Urinary bladder (tissue), 4 donors: ENCODE measurements around the gene CCDC28B. TPM values are rescaled to one million over a fixed set of nuclear protein-coding genes. Genes with fewer than 3 reads are reported as not detected.

Experiments used
- DNase-seq: peaks from one replicate; pipeline ENCODE4 v3.0.0-alpha.2; 2015; ENCODE audit errors: extremely low spot score
- H3K27ac ChIP-seq: one replicate; pipeline ENCODE4 v1.5.1; 2013; ENCODE audit warnings: low read depth, mild to moderate bottlenecking, moderate library complexity
- H3K36me3 ChIP-seq: one replicate; pipeline ENCODE4 v1.6.1; 2013; ENCODE audit warnings: mild to moderate bottlenecking, moderate library complexity; ENCODE audit not compliant: insufficient read depth
- H3K4me1 ChIP-seq: one replicate; pipeline ENCODE4 v1.6.1; 2013; ENCODE audit warnings: mild to moderate bottlenecking, moderate library complexity; ENCODE audit not compliant: insufficient read depth
- H3K4me3 ChIP-seq: one replicate; pipeline ENCODE4 v1.5.1; 2013; ENCODE audit warnings: low read depth, low read length
- WGBS: extraction: QIAGEN DNeasy Blood & Tissue Kit; methylation state at CpG from one replicate; pipeline ENCODE4 v1.1.7; 2013; 5-methylcytosine and 5-hydroxymethylcytosine counted together
- polyA plus RNA-seq: library from polyadenylated mRNA; stranded (reverse); fragments of 200-250 nt; gene quantifications from one replicate; pipeline ENCODE4 v1.2.3, GENCODE V29; 2013
- total RNA-seq: library from RNA; depleted of rRNA; stranded (reverse); fragments of >200 nt; gene quantifications from one replicate; pipeline ENCODE4 v1.2.3, GENCODE V29; 2014
- donor health status: healthy with polysubstance abuse.
- donor health status: healthy.

CCDC28B gene
- total and polyA plus RNA-seq, 2 donors: 16.4 to 17.3 TPM

DNA sequence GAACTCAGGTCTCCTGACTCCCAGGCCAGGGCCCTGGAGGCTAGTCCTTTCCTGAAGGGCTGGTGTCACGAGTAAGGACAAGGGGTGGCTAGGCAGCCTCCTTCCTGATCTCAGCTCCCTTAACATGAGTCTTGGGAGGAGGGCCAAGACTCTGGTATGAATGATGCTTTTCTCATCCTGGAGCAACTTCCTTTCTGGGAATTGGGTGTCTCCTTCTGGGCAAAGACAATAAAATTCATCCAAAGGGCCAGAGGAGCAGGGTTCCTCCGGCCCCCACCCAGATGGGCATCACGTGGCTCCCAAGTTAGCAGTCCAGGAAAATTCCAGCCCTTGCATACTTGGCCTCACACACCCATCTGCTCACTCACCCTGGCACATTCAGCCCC lies 46.5 kb downstream of the CCDC28B start, which contains the start of gene FAM167B:
FAM167B (plus strand) TSS at position 335 of the 386 bp plus-strand sequence. CDS start 200 bp downstream, outside the sequence.
- DNase-seq: no peak
- Histone ChIP-seq H3K4me1 (no peaks in the 10 kb centered on the region), H3K27ac (peak within 1 kb of the TSS; percentile 54), H3K4me3 (no peak within 1 kb of the TSS), H3K36me3 (no peaks in the 10 kb centered on the region)
- 22% methylated on average over 3 of the region's 3 CpGs for WGBS

DNA sequence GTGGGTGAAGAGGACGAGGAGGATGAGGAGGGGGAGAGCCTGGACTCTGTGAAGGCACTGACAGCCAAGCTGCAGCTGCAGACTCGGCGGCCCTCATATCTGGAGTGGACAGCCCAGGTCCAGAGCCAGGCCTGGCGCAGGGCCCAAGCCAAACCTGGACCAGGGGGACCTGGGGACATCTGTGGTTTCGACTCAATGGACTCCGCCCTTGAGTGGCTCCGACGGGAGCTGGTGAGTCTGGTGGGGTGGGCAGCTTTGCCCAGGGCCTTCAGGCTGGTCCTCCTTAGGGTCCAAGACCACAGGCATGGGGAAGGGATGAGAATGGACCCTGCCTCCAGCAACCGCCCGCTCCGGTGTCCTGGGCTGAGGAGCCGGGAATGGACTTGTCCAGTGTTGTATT lies 47.1 kb downstream of the CCDC28B start:
- Histone ChIP-seq H3K27ac (peak overlapping the region; percentile 54), H3K36me3 (no peaks in the 10 kb centered on the region), H3K4me1 (no peaks in the 10 kb centered on the region), H3K4me3 (no peak overlapping the region)
- 65% methylated on average over 12 of the region's 12 CpGs for WGBS
- DNase-seq: no peak

DNA sequence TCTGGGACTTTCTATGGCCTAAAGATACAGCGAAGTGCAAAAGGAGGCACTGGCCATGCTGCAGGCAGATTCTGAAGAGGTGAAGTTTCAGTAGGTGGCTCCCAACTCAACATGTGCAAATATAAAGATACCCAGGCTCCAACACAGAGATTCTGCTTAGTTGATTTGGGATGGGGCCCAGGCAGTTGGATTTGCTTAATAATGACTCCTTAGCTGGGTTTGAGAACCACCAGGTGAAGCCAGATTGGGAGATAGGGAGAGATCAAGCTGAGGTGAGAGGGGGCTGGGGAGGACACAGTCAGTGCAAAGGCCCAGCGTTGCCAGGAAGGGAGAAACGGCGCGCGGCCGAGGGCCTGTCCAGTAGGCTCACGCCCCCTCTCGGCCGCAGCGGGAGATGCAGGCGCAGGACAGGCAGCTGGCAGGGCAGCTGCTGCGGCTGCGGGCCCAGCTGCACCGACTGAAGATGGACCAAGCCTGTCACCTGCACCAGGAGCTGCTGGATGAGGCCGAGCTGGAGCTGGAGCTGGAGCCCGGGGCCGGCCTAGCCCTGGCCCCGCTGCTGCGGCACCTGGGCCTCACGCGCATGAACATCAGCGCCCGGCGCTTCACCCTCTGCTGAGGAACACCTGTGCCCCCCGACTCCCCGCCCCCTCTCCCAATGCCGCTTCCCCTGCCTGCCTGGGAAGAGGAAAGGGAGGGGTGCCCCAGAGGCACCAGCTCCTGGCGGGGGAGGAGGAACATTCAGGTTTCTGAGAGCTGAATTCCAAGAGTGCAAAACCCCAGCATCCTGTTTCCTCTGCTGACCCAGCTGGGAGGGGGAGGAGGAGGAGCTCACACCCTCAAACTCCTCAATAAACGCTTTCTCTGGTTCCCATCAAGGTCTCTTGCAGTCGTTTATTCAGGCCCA lies 47.8 kb downstream of the CCDC28B start:
- Histone ChIP-seq H3K4me1 (no peaks in the 10 kb centered on the region), H3K4me3 (no peak overlapping the region), H3K36me3 (no peaks in the 10 kb centered on the region), H3K27ac (peak overlapping the region; percentile 2)
- DNase-seq: no peak
- 16% methylated on average over 31 of the region's 31 CpGs for WGBS

DNA sequence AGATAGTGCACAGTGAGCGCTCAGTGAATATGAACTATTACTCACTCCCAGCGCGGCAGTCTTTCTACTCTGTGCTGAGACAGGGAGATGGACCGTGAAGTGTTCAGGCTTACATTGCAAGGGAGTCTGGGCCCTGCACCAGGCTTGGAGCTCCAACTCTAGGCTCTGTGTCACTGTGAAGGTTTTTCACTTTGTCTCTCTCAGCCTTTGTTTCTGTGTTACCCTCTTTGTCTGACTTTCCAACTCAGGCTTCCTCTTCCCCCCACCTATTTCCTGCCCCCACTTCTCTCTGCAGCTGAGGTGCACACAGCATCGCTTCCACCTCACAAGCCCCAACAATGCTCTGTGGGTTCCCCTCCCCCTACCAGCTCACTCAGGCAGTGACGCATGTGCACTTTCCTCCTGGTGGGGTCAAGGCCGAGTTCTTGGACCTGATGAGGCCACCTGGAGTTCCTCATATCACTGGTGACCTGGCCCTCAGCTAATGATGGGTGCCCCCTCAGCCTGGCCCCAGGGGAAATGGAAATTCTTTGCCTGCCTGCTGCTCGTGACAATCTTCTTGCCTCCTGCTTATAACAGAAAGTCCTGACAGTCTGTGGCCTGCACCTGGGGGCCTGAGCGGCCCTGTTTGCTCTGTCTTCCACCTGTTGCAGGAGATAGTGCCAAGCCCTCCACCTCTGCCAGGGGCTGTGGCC lies 49.6 kb downstream of the CCDC28B start:
- no peak for DNase-seq
- no peaks in the 10 kb centered on the region for H3K4me1 ChIP-seq
- no peak overlapping the region for H3K4me3 ChIP-seq
- H3K36me3 ChIP-seq: no peaks in the 10 kb centered on the region
- peak overlapping the region; percentile 23 for H3K27ac ChIP-seq
- WGBS: 62% methylated on average over 9 of the region's 9 CpGs

DNA sequence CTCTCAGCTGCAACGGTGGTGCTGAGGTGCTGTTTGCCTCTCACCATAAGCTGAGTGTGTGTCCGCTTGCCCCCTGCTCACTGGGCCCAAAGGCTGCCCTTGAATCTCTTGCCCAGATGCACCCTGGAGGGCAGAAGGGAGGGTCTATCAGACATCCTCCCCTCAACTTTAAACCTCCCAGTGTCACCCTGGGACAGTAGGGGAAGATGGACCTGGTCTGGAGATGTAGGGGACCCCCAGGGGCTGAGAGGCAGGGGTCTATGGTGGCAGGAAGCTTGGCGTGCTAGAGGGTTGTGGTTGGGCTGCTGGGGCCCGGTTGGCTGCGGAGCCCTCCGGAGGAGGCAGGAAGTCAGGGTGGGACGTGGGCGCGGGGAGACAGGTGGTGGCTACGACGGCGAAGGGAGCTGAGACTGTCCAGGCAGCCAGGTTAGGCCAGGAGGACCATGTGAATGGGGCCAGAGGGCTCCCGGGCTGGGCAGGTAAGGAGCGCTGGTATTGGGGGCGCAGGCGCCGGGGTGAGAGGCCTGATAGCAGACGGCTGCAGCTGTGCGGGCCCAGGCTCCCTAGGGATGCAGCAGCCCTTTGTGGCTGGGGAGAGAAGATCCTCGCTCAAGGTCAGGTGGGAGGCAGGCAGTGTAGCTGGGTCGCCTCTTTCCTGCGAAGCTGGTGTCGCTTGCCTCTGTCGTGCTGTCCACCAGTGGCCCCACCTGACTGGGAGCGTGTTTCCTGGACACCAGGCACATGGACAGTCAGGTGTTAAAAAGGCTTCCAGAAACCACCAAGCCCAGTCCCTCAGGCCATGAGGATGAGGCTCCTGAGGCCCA lies 50.7 kb downstream of the CCDC28B start, which contains the start of gene LCK:
LCK (plus strand) TSS at position 373 of the 824 bp plus-strand sequence. CDS start 23,065 bp downstream, outside the sequence.
- H3K4me1 ChIP-seq: no peaks in the 10 kb centered on the region
- WGBS: 80% methylated on average over 25 of the region's 25 CpGs
- no peaks in the 10 kb centered on the region for H3K36me3 ChIP-seq
- H3K4me3 ChIP-seq: peak within 1 kb of the TSS; percentile 17
- peak within 1 kb of the TSS; percentile 23 for H3K27ac ChIP-seq
- no peak for DNase-seq

Other genes starting within 250 kb of the CCDC28B start
- 84.8 TPM for gene KHDRBS1, start 186.7 kb upstream of the CCDC28B start, total RNA-seq
- gene KHDRBS1, start 186.7 kb upstream of the CCDC28B start, polyA plus RNA-seq: 85.0 TPM
- gene TMEM39B, start 127.7 kb upstream of the CCDC28B start, total RNA-seq: 4.2 TPM
- 16.0 TPM for gene TMEM39B, start 127.7 kb upstream of the CCDC28B start, polyA plus RNA-seq
- 27.8 TPM for gene KPNA6, start 92.5 kb upstream of the CCDC28B start, total RNA-seq
- gene KPNA6, start 92.5 kb upstream of the CCDC28B start, polyA plus RNA-seq: 17.1 TPM
- 42.8 TPM for gene TXLNA, start 20.9 kb upstream of the CCDC28B start, total RNA-seq
- 33.0 TPM for gene TXLNA, start 20.9 kb upstream of the CCDC28B start, polyA plus RNA-seq
- gene IQCC, start 5.1 kb downstream of the CCDC28B start, total RNA-seq: 3.2 TPM
- gene IQCC, start 5.1 kb downstream of the CCDC28B start, polyA plus RNA-seq: 1.8 TPM
- not detected for gene DCDC2B, start 8.5 kb downstream of the CCDC28B start, total RNA-seq
- not detected for gene DCDC2B, start 8.5 kb downstream of the CCDC28B start, polyA plus RNA-seq
- 16.1 TPM for gene TMEM234, start 21.8 kb downstream of the CCDC28B start, total RNA-seq
- 12.5 TPM for gene TMEM234, start 21.8 kb downstream of the CCDC28B start, polyA plus RNA-seq
- 102 TPM for gene EIF3I, start 21.8 kb downstream of the CCDC28B start, total RNA-seq
- gene EIF3I, start 21.8 kb downstream of the CCDC28B start, polyA plus RNA-seq: 177 TPM
- gene FAM167B, start 46.6 kb downstream of the CCDC28B start, total RNA-seq: 2.5 TPM
- 8.2 TPM for gene FAM167B, start 46.6 kb downstream of the CCDC28B start, polyA plus RNA-seq
- gene LCK, start 50.7 kb downstream of the CCDC28B start, total RNA-seq: 0.90 TPM
- gene LCK, start 50.7 kb downstream of the CCDC28B start, polyA plus RNA-seq: 2.1 TPM
- gene HDAC1, start 91.5 kb downstream of the CCDC28B start, total RNA-seq: 59.7 TPM
- 73.6 TPM for gene HDAC1, start 91.5 kb downstream of the CCDC28B start, polyA plus RNA-seq
- 27.9 TPM for gene MARCKSL1, start 135.6 kb downstream of the CCDC28B start, total RNA-seq
- gene MARCKSL1, start 135.6 kb downstream of the CCDC28B start, polyA plus RNA-seq: 28.5 TPM
- gene FAM229A, start 161.9 kb downstream of the CCDC28B start, total RNA-seq: 3.2 TPM
- 7.3 TPM for gene FAM229A, start 161.9 kb downstream of the CCDC28B start, polyA plus RNA-seq
- 0.79 TPM for gene TSSK3, start 161.9 kb downstream of the CCDC28B start, total RNA-seq
- 0.73 TPM for gene TSSK3, start 161.9 kb downstream of the CCDC28B start, polyA plus RNA-seq
- gene BSDC1, start 193.8 kb downstream of the CCDC28B start, total RNA-seq: 53.3 TPM
- gene BSDC1, start 193.8 kb downstream of the CCDC28B start, polyA plus RNA-seq: 50.4 TPM